ENCODE data around the gene PXDN.

PXDN gene

DNA sequence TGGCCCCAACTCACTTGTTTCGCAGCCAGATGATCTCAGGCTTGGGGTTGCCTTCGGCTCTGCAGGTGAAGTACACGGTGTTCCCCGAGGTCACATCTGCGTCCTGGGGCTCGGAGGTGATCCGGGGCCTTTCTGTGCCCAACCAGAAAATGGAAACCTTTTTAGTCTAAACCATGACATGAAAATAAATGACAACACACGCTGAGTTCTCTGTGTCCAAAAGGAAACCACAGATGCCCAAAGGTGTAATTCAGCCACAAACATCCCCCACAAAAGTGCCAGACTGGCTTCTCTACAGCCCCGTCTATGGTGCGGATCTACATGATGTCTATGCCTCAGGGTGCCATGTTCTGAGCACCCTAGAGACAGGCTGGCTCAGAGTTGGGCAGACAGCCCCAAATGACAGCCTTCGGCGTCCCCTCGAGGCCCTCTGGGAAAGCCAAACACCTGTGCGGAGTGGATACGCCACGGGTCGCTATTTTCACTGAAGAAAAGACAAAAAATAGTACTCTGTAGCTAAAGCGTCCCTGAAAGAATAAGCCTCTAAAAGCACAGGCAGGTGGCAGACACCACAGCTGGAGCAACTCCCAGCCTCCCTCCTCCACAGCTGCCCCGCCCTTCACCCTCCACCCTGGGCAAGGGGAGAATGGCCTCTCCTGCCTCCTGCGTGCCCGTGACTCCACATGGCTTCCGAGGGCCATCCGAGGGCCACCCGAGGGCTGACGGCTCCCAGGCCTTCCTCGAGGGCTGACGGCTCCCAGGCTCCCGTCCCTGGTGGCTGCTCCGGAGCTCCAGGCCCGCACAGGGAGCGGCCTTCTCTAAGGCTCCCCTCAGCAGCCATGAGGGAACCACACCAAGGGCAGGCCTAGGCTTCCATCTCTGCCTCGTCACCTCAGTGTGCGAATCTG lies 67.1 kb downstream of the PXDN start:
- no peak for DNase-seq (ENCODE audit: extremely low read depth, insufficient read length)
- TF ChIP-seq CTCF (IDR thresholded peaks at IDR 0.05; ENCODE audit: insufficient read depth, low read length, poor library complexity, severe bottlenecking) = no peak
- Histone ChIP-seq H3K4me3 (replicated peaks; ENCODE audit: low read depth, low read length) (no peak overlapping the region), H3K36me3 (ENCODE audit: control insufficient read depth, insufficient read depth, low read length) (no peaks in the 10 kb centered on the region), H3K27me3 (replicated peaks; ENCODE audit: control insufficient read depth, insufficient read depth, low read length) (no peaks in the 10 kb centered on the region)

GRCh38 chr2:1676091-1676912 lies 68.0 kb downstream of the PXDN start:
- no peaks in the 10 kb centered on the region for H3K27me3 ChIP-seq (replicated peaks; ENCODE audit: control insufficient read depth, insufficient read depth, low read length)
- H3K4me3 ChIP-seq (replicated peaks; ENCODE audit: low read depth, low read length) = no peak overlapping the region
- TF ChIP-seq CTCF (IDR thresholded peaks at IDR 0.05; ENCODE audit: insufficient read depth, low read length, poor library complexity, severe bottlenecking) = no peak
- no peak for DNase-seq (ENCODE audit: extremely low read depth, insufficient read length)
- H3K36me3 ChIP-seq (ENCODE audit: control insufficient read depth, insufficient read depth, low read length) = no peaks in the 10 kb centered on the region

DNA sequence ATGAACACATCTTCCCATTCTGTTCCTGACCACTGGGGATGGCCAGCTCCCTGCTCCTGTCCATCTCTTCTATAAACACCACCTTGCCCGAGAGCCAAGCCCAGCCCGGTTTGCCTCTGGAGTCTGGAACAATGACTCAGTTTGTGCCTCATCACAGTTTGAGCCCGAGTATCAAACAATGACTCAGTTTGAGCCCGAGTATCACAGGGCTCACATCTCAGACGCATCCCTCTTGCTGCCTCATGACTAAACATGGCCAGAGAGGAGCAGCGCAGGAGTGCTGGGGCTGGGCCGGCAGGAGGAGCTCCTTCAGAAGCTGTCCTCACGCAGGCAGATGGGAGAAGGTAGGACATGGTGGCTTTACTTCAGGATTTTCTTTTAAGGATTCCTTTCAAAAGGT lies 68.7 kb downstream of the PXDN start:
- no peak for TF ChIP-seq CTCF (IDR thresholded peaks at IDR 0.05; ENCODE audit: insufficient read depth, low read length, poor library complexity, severe bottlenecking)
- Histone ChIP-seq H3K36me3 (ENCODE audit: control insufficient read depth, insufficient read depth, low read length) (no peaks in the 10 kb centered on the region), H3K4me3 (replicated peaks; ENCODE audit: low read depth, low read length) (no peak overlapping the region), H3K27me3 (replicated peaks; ENCODE audit: control insufficient read depth, insufficient read depth, low read length) (no peaks in the 10 kb centered on the region)
- DNase-seq (ENCODE audit: extremely low read depth, insufficient read length) = no peak

DNA sequence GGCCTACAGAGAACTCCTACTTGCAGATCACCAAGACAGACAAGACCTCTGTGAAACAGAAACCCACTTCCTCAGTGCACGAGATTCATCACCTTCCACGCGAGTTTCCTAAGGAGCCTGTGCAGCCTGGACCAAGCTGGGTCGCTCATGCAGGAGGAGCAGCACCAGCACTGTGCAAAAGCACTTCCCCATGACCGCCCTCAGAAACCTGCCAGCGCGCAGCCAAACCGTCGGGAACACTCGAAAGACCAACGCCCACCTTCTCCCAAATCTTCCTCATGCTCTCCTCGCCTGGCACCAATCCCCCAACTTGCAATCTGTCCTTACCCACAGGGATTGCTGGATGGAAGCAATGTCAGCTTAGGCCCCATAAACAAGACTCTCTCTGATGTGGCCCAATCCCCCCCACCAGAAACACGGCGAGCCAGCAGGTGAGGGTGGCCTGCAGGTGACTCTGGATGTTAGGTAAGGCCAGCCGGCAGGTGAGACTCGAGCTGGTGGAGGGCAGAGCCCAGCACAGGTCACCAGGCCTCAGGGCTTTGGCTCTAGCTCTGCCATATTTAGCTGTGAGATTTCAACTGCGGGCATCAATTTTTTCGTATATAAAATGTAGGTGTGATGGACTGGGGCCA lies 69.4 kb downstream of the PXDN start:
- Histone ChIP-seq H3K4me3 (replicated peaks; ENCODE audit: low read depth, low read length) (no peak overlapping the region), H3K27me3 (replicated peaks; ENCODE audit: control insufficient read depth, insufficient read depth, low read length) (no peaks in the 10 kb centered on the region), H3K36me3 (ENCODE audit: control insufficient read depth, insufficient read depth, low read length) (no peaks in the 10 kb centered on the region)
- TF ChIP-seq CTCF (IDR thresholded peaks at IDR 0.05; ENCODE audit: insufficient read depth, low read length, poor library complexity, severe bottlenecking) = no peak
- DNase-seq (ENCODE audit: extremely low read depth, insufficient read length) = no peak

- Histone ChIP-seq H3K36me3 (ENCODE audit: control insufficient read depth, insufficient read depth, low read length) (no peaks in the 10 kb centered on the region), H3K4me3 (replicated peaks; ENCODE audit: low read depth, low read length) (no peak overlapping the region)
- DNase-seq (ENCODE audit: extremely low read depth, insufficient read length) = no peak
Measured at GRCh38 chr2:1674276-1674675, 70.0 kb downstream of the PXDN start.

More at GRCh38 chr2:1674276-1674675, 70.0 kb downstream of the PXDN start:
- no peaks in the 10 kb centered on the region for H3K27me3 ChIP-seq (replicated peaks; ENCODE audit: control insufficient read depth, insufficient read depth, low read length)
- no peak for TF ChIP-seq CTCF (IDR thresholded peaks at IDR 0.05; ENCODE audit: insufficient read depth, low read length, poor library complexity, severe bottlenecking)

Data from GM06990 (cell line).